A673 (cell line): ENCODE measurements around the gene MUSK. TPM values are rescaled to one million over a fixed set of nuclear protein-coding genes. Genes with fewer than 3 reads are reported as not detected.

ENCODE experiments used
- BruUV-seq: library from RNA; stranded (reverse); fragments of 400-500 nt; replicated peaks from 2 replicates; lab custom pipeline; 2021; lab: Mats Ljungman, UMichigan
- CTCF ChIA-PET: fragments of 300-600 bp; sonication (Branson Sonifier 250); formaldehyde crosslinking; loops from one replicate; lab custom pipeline; 2022; ENCODE audit warnings: antibody characterized with exemption; lab: Charles Lee
- POLR2A ChIA-PET: fragments of 300-600 bp; sonication (Branson Sonifier 250); formaldehyde crosslinking; loops from one replicate; lab custom pipeline; 2022; ENCODE audit warnings: antibody characterized with exemption; ENCODE audit not compliant: low non-redundant PET; lab: Charles Lee
- DNase-seq: peaks from one replicate; pipeline ENCODE4 v3.0.0-alpha.2; 2015; ENCODE audit warnings: low spot score
- H3K27ac ChIP-seq: fragments of 200-600 bp; sonication (generic); 2 replicates; pipeline ENCODE4 v1.5.1; 2016; ENCODE audit warnings: mixed run types, low read depth, mild to moderate bottlenecking, mixed read lengths, antibody characterized with exemption, low read length; ENCODE audit not compliant: poor library complexity, severe bottlenecking
- H3K27me3 ChIP-seq: fragments of 200-600 bp; sonication (generic); replicated peaks from 2 replicates; pipeline ENCODE4 v1.6.1; 2017; ENCODE audit warnings: mixed run types, low read depth, mild to moderate bottlenecking, mixed read lengths, antibody characterized with exemption, low read length; ENCODE audit not compliant: insufficient read depth, poor library complexity
- H3K36me3 ChIP-seq: fragments of 200-600 bp; sonication (generic); 2 replicates; pipeline ENCODE4 v1.6.1; 2016; ENCODE audit warnings: mixed run types, mild to moderate bottlenecking, mixed read lengths, antibody characterized with exemption, low read length; ENCODE audit not compliant: insufficient read depth, poor library complexity, severe bottlenecking
- H3K4me1 ChIP-seq: fragments of 200-600 bp; sonication (generic); 2 replicates; pipeline ENCODE4 v1.6.1; 2017; ENCODE audit warnings: mixed run types, mild to moderate bottlenecking, mixed read lengths, antibody characterized with exemption, low read length; ENCODE audit not compliant: insufficient read depth, poor library complexity, severe bottlenecking
- H3K4me3 ChIP-seq: fragments of 200-600 bp; sonication (generic); 2 replicates; pipeline ENCODE4 v1.5.1; 2016; ENCODE audit warnings: low read depth, mixed run types, mild to moderate bottlenecking, mixed read lengths, low read length; ENCODE audit not compliant: poor library complexity, severe bottlenecking
- H3K9me3 ChIP-seq: fragments of 200-600 bp; sonication (generic); 2 replicates; pipeline ENCODE4 v1.6.1; 2016; ENCODE audit warnings: mixed run types, low read depth, mild to moderate bottlenecking, mixed read lengths, antibody characterized with exemption, low read length; ENCODE audit not compliant: poor library complexity, severe bottlenecking
- CTCF ChIP-seq: fragments of 300-800, 200-600 bp; sonication (generic); conservative IDR thresholded peaks from 2 replicates; pipeline ENCODE4 v1.5.1; 2017; ENCODE audit warnings: low read depth, mild to moderate bottlenecking, antibody characterized with exemption, low read length, moderate library complexity, mixed read lengths
- EZH2 ChIP-seq: fragments of 200-600 bp; sonication (generic); IDR thresholded peaks from 2 replicates; pipeline ENCODE4 v1.6.1; 2017; ENCODE audit warnings: borderline replicate concordance, low read depth, mild to moderate bottlenecking, mixed read lengths, antibody characterized with exemption, low read length; ENCODE audit not compliant: poor library complexity, severe bottlenecking
- intact Hi-C: fragments of 100-400 bp; cut with micrococcal nuclease; formaldehyde crosslinking; loops from one replicate; pipeline ENCODE4 v1.10.0; 2022; ENCODE audit not compliant: unreplicated experiment
- total RNA-seq: library from RNA; stranded (reverse); gene quantifications from 2 replicates; pipeline ENCODE4 v1.2.3, GENCODE V29; 2021

The MUSK gene
- total RNA-seq, 1 experiment from 2014 or later, result not detected

GRCh38 chr9:110842169-110842568 lies 173.6 kb downstream of the MUSK start:
- ChIA-PET CTCF (no interaction called here), POLR2A (no interaction called here)
- Histone ChIP-seq H3K27me3 (no peaks in the 10 kb centered on the region), H3K9me3 (no peaks in the 10 kb centered on the region), H3K36me3 (no peaks in the 10 kb centered on the region), H3K4me1 (no peaks in the 10 kb centered on the region), H3K27ac (no peak overlapping the region), H3K4me3 (no peak overlapping the region)
- no peak for TF ChIP-seq EZH2
- TF ChIP-seq CTCF, result peak; percentile 43; the same call in 1 of the 2 replicates
- no TSS peak for BruUV-seq
- no peak for DNase-seq
- intact Hi-C loops, result no loop called here

GRCh38 chr9:110842986-110843385 lies 174.4 kb downstream of the MUSK start:
- H3K4me1 ChIP-seq, result no peaks in the 10 kb centered on the region
- ChIA-PET POLR2A (no interaction called here), CTCF (no interaction called here)
- no peak for TF ChIP-seq EZH2
- TF ChIP-seq CTCF, result no peak
- intact Hi-C loops, result no loop called here
- no peak overlapping the region for H3K4me3 ChIP-seq
- H3K36me3 ChIP-seq, result no peaks in the 10 kb centered on the region
- no peak overlapping the region for H3K27ac ChIP-seq
- no peak for DNase-seq
- no TSS peak for BruUV-seq
- H3K9me3 ChIP-seq, result no peaks in the 10 kb centered on the region
- no peaks in the 10 kb centered on the region for H3K27me3 ChIP-seq

DNA sequence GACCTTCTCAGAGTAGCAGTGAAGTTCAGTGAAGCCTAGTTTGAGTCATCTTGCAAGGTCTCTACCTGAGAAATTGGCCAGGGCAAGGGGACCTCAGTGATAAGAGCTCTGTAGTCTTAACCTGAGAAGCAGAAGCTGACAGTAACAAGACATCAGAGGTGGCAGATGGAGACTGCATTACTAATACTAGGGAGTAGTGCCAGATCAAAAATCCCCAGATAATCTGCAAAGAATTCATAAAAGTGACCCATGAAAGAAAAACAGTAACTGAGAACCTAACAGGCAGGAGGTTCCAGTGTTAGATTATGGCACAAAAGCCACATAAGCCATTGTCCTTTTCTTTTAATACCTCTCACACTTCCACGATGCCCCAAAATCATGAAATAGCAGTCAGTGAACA lies 175.5 kb downstream of the MUSK start:
- H3K4me1 ChIP-seq, result no peaks in the 10 kb centered on the region
- POLR2A ChIA-PET, result no interaction called here
- no peaks in the 10 kb centered on the region for H3K36me3 ChIP-seq
- CTCF ChIA-PET, result no interaction called here
- DNase-seq, result no peak
- TF ChIP-seq CTCF (no peak), EZH2 (no peak)
- no peaks in the 10 kb centered on the region for H3K27me3 ChIP-seq
- no peaks in the 10 kb centered on the region for H3K9me3 ChIP-seq
- no TSS peak for BruUV-seq
- no peak overlapping the region for H3K27ac ChIP-seq
- H3K4me3 ChIP-seq, result no peak overlapping the region
- intact Hi-C loops, result no loop called here
